Rectal smooth muscle tissue (tissue), 1 donor: ENCODE results near the gene PABPN1L.

ENCODE experiments used
- H3K27ac ChIP-seq: one replicate; pipeline ENCODE4 v1.7.0; 2013; ENCODE audit warnings: low read depth, low read length, inconsistent platforms
- H3K27me3 ChIP-seq: one replicate; pipeline ENCODE4 v1.7.0; 2013; ENCODE audit warnings: low read length; ENCODE audit not compliant: control insufficient read depth, insufficient read depth
- H3K36me3 ChIP-seq: one replicate; pipeline ENCODE4 v1.7.0; 2013; ENCODE audit warnings: low read length; ENCODE audit not compliant: control insufficient read depth, insufficient read depth
- H3K4me1 ChIP-seq: one replicate; pipeline ENCODE4 v1.7.0; 2013; ENCODE audit warnings: low read length; ENCODE audit not compliant: control insufficient read depth, insufficient read depth
- H3K4me3 ChIP-seq: one replicate; pipeline ENCODE4 v1.7.0; 2013; ENCODE audit warnings: low read length
- H3K9ac ChIP-seq: one replicate; pipeline ENCODE4 v1.7.0; 2013; ENCODE audit warnings: low read length

PABPN1L gene, protein sequence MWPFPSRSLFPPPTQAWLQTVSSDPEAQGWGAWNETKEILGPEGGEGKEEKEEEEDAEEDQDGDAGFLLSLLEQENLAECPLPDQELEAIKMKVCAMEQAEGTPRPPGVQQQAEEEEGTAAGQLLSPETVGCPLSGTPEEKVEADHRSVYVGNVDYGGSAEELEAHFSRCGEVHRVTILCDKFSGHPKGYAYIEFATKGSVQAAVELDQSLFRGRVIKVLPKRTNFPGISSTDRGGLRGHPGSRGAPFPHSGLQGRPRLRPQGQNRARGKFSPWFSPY

DNA sequence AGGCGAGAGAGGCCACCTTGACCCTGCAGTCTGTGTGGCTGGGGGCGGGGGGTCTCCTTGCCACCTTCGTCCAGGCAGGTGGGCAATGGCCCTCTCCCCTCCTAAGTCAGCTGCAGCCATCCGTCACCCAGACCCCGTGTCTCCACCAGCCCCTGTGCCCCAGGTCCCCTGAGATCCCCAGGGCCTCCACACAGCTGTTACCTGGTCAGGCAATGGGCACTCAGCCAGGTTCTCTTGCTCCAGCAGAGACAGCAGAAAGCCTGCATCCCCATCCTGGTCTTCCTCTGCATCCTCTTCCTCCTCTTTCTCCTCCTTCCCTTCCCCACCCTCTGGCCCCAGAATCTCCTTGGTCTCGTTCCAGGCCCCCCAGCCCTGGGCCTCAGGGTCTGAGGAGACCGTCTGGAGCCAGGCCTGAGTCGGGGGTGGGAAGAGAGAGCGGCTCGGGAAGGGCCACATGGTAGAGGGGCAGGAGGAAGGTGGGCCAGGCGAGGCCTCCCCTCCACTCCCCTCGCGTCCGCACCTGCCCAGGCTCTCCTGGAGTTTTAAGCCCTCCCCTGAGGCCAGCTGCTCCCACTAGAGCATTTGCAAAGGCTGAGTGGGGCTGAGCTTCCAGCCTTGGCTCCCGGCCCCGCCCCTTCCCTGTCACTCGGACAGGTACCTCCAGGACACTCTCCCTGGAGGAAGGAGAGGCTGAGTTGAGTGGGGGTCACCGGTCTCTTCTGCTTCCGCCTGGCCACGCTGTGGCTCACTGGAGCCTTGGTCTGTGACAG, at the start of gene PABPN1L:
PABPN1L (minus strand) TSS at position 510 of the 770 bp plus-strand sequence; CDS start at position 456, 54 bp downstream.
- Histone ChIP-seq H3K4me1 (no peaks in the 10 kb centered on the region), H3K36me3 (no peaks in the 10 kb centered on the region), H3K27me3 (peaks cover 7% of the 10 kb centered on the region), H3K27ac (no peak within 1 kb of the TSS), H3K4me3 (no peak within 1 kb of the TSS), H3K9ac (no peak within 1 kb of the TSS)

DNA sequence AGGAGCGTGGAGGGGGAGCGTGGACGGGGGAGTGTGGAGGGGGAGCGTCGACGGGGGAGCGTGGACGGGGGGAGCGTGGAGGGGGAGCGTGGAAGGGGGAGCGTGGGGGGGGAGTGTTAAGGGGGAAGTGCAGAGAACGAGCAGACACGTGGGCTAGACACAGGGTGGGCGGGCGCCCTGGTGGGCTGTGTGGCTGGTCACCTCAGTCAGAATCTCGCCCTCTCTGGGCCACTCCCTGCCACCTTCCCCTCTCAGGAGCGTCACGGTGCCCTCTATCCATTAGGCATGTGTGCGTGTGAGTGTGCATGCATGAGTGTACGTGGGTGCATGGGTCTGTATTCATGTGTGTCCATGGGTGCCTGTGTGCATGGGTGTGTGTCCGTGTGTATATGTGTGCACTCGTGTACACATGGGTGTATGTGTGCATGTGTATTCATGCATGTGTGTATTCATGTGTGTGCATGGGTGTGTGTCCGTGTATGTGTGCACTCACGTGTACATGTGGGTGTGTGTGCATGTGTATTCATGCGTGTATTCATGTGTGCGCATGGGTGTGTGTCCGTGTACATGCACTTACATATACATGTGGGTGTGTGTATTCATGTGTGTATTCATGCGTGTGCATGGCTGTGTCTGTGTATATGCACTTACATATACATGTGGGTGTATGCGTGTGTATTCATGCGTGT, 49.3 kb upstream of the PABPN1L start:
- no peaks in the 10 kb centered on the region for H3K4me1 ChIP-seq
- no peak overlapping the region for H3K27ac ChIP-seq
- no peak overlapping the region for H3K4me3 ChIP-seq
- no peak overlapping the region for H3K9ac ChIP-seq
- no peaks in the 10 kb centered on the region for H3K36me3 ChIP-seq
- H3K27me3 ChIP-seq, result peaks cover 4% of the 10 kb centered on the region

DNA sequence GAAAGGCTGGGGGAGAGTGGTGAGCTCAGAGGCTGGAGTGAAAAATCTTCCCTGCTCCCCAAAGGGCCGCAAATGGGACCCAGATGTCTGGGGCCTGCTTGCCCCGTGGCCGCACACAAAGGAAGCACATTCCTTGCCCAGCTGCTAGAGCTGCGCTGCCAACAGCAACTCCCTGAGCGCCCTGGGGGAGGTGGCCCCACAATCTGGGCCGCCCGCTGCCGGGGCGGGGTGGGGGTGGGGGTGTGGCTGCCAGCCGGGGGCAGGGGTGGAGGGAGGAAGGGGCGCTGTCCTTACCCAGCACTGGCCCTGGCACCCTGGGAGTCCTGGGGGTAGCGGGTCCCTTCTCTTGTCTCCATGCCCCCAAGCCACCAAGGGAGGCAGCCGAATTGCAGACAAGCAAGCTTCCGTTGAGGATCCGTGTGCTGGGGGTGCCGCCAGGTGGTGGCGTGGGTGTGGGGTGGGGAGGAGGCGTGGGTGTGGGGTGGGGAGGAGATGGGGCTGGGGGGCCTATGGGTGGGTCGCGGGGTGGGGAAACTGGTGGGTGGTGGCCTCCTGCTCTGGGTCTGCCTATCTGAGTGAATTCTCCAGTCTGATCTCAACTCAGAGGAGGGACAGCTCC, 48.4 kb upstream of the PABPN1L start:
- no peaks in the 10 kb centered on the region for H3K36me3 ChIP-seq
- H3K4me3 ChIP-seq, result no peak overlapping the region
- H3K4me1 ChIP-seq, result no peaks in the 10 kb centered on the region
- no peak overlapping the region for H3K27ac ChIP-seq
- peaks cover 4% of the 10 kb centered on the region for H3K27me3 ChIP-seq
- H3K9ac ChIP-seq, result no peak overlapping the region

DNA sequence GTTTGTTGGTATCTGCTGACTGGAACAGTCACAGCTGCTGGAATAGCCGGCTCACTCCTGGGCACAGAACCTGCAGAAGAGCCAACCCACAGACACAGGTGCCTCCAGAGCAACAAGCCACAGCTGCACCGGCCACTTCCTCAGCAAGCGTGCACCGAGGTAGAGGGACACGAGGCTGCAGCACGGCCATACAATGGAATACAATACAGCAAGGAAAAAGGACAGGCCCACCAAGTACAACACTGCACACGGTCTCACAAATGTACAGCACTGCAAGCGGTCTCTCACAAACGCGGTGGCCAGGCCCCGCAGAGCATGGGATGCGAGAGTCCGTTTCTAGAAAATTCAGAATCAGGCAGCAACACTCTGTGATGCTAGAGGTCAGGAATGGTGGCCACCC, 47.4 kb upstream of the PABPN1L start:
- Histone ChIP-seq H3K4me3 (no peak overlapping the region), H3K36me3 (no peaks in the 10 kb centered on the region), H3K4me1 (no peaks in the 10 kb centered on the region), H3K27me3 (peaks cover 4% of the 10 kb centered on the region), H3K27ac (no peak overlapping the region), H3K9ac (no peak overlapping the region)

DNA sequence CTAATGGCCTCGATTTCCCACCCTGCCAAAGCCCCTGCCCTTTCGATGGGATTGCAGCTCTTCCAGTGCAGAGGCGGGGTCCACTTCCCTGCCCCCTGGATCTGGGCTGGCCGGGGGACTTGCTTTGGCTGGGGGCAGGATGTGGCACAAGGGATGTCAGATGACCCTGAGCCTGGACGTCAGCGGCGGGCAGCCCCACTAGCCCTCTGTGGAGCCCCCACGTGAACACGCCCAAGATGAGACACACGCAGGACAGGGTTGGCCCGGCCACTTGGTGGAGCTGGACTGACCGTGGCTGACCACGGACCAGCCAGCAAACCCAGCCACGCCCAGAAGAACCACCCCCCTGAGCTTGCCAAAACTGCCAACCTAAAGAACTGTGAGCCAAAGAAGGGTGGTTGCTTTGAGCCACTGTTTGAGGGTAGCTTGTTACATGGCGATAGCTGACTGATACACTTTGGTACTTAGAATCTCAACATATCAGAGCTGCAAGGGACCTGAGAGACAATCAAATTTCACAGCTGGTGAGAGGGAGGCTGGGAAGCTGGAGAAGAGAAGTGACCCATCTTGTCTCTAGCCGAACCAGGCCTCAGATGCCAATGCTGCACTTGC, 46.6 kb upstream of the PABPN1L start:
- H3K4me3 ChIP-seq, result no peak overlapping the region
- no peak overlapping the region for H3K9ac ChIP-seq
- no peak overlapping the region for H3K27ac ChIP-seq
- H3K27me3 ChIP-seq, result peaks cover 4% of the 10 kb centered on the region
- H3K36me3 ChIP-seq, result no peaks in the 10 kb centered on the region
- H3K4me1 ChIP-seq, result no peaks in the 10 kb centered on the region

DNA sequence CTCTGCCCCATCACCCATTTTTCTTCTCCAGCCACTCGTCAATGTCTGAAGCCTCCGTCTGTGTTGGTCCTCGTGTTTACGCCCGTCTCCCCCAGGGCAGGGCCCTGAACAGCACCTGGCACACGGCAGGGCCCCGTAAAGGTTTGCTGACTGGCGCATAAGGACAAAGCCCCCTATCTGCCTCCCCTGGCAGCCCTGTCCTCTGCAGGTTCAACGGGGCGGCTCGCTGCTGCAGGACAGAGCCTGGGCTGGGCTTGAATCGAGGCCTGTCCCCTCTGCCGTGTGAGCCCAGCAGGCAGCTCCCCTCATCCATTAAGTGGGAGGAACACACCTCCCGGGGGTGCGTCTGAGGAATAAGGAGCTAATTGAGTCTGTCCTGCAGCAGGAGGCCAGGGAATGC, 46.1 kb upstream of the PABPN1L start:
- Histone ChIP-seq H3K4me1 (no peaks in the 10 kb centered on the region), H3K9ac (no peak overlapping the region), H3K27me3 (peaks cover 4% of the 10 kb centered on the region), H3K4me3 (no peak overlapping the region), H3K27ac (no peak overlapping the region), H3K36me3 (no peaks in the 10 kb centered on the region)

DNA sequence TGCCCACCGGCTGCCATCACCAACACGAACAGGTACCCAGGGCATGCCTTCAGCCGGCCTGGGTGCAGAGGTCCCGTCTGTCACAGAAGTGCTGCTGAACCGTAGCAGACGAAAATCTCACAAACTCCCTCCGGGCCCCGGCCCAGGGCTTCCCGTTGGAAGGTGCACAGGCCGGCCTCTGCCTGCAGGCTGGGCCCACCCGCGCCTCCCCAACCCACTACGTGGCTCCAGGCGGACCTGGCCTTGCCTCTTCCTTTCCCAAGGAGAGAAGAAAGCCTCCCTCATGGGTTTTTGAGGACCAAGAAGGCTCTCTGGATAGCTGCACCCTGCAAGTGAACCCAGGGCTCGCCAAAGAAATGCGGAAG, 45.5 kb upstream of the PABPN1L start:
- no peak overlapping the region for H3K9ac ChIP-seq
- no peaks in the 10 kb centered on the region for H3K36me3 ChIP-seq
- H3K4me1 ChIP-seq, result no peaks in the 10 kb centered on the region
- H3K27me3 ChIP-seq, result peaks cover 4% of the 10 kb centered on the region
- H3K4me3 ChIP-seq, result no peak overlapping the region
- no peak overlapping the region for H3K27ac ChIP-seq

DNA sequence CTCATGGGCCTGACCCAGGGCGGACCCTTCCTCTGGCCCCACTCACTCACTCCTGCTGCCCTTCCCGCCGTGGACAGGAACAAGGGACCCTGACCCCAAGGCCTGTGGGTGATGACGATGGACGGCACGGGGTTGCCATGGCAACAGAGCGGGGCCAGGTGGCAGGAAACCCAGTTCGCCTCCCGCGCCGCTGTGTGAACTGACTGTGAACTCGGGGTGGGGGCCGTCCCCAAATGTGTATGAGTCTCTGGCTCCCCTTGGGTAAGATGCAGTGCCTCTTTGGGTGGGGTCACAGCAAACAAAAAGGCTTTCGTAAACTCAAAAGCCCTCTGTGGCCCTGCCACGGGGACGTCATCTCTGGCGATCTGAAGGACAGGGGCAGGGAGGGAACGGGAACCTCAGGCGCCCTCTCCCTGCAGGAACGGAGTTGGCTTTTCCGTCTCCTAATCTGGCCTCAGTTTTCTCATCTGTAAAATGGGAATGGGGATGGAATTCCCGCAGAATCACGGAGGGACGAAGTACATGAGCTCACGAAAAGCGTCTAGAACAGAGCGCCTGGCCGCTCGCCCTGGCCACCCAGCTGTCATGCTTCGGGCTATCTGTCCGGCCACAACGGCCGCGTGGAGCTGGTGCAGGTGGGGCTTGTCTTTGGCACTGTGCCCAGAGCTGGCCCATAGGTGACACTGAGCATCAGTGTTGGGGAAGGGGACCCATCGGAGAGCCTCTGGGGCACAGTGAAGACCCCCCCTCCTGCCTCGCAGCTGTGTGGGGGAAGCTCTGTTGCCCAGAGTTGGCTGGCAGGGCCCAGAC, 44.9 kb upstream of the PABPN1L start:
- Histone ChIP-seq H3K4me3 (no peak overlapping the region), H3K27me3 (peaks cover 4% of the 10 kb centered on the region), H3K9ac (no peak overlapping the region), H3K36me3 (no peaks in the 10 kb centered on the region), H3K27ac (no peak overlapping the region), H3K4me1 (no peaks in the 10 kb centered on the region)

DNA sequence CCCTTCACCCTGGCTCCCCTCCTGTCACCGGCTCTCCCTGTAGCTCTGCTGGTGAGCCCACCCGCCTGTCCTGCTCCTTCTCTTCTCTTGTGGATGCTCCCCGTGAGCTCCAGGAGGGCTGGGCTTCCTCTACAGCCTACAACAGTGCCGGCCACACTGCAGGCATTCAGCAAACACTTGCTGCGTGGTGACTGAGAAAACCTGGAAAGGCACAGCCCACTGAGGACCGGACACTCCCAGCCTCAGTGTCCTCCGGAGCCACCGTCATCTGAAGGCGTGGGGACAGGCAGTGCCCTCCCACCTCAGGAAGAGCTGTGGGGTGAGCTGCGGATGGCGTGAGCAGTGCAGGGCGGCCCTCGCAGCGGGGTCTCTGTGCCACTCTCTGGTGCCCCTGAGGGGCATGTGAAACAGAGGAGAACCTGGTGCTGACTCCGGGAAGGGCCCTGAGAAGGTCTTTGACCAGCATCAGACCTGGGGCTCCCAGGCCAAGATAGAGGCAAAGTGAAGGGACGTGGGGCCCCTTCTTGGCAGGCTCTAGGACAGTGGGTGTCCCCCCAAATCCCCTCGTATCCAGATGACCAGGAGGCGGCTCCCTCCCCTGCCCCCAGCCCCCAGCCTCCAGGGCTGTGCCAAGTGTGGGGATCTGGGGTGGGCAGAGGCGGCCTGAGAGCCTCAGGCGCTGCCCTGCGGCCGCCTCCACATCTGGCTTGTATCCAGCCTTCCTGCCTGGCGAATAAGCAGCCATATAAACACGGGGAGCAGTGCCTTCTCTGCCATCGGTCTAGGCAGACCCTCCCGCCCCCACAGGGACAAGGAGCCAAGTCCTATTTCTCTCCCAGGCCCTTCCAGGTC, 44.0 kb upstream of the PABPN1L start:
- Histone ChIP-seq H3K4me1 (no peaks in the 10 kb centered on the region), H3K9ac (no peak overlapping the region), H3K27ac (no peak overlapping the region), H3K36me3 (no peaks in the 10 kb centered on the region), H3K4me3 (no peak overlapping the region), H3K27me3 (peaks cover 4% of the 10 kb centered on the region)

DNA sequence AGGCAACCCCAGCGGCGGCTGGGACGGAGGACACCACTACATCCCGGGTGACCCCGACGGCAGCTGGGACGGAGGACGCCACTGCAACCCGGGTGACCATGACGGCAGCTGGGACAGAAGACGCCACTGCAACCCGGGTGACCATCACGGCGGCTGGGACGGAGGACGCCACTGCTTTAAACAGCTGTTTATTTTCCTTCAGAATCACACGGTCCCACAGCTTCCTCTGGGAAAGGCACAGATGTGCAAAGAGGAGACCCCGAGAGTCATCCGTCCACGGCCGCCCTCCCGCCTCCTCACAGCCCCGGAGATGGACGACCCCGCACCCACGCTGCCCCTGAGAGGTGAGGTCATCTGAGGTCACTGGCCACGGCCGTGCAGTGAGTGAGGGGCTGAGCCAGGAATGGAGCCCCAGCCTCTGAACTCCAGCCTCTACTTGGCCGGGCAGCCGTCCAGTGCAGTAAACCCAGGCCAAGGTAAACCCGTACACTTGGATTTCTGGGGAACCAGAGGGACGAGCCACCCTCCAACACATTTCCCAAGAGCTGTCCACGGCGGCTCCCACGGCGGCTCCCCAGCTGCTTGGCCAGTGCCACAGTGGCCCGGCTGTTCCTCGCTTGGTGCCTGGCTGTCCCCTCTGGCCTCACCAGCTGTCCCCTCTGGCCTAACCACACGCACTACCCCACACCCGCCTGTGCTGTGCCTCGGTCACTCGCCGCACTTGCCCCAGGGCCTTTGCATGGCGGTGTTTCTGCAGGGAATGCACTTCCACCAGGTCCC, 43.2 kb upstream of the PABPN1L start:
- Histone ChIP-seq H3K27ac (no peak overlapping the region), H3K36me3 (no peaks in the 10 kb centered on the region), H3K27me3 (peaks cover 4% of the 10 kb centered on the region), H3K9ac (no peak overlapping the region), H3K4me3 (no peak overlapping the region), H3K4me1 (no peaks in the 10 kb centered on the region)
